ENCODE data around the gene ELOVL3. TPM values are rescaled to one million over a fixed set of nuclear protein-coding genes. Genes with fewer than 3 reads are reported as not detected.
"Not testable (repeated sequence)": the region's sequence is repeated elsewhere in the genome, so short reads cannot be mapped to it uniquely, and the experiment has no call there.

Gene ELOVL3
- total and polyA plus RNA-seq, 8 donors: 0.16 TPM; not detected in 7

DNA sequence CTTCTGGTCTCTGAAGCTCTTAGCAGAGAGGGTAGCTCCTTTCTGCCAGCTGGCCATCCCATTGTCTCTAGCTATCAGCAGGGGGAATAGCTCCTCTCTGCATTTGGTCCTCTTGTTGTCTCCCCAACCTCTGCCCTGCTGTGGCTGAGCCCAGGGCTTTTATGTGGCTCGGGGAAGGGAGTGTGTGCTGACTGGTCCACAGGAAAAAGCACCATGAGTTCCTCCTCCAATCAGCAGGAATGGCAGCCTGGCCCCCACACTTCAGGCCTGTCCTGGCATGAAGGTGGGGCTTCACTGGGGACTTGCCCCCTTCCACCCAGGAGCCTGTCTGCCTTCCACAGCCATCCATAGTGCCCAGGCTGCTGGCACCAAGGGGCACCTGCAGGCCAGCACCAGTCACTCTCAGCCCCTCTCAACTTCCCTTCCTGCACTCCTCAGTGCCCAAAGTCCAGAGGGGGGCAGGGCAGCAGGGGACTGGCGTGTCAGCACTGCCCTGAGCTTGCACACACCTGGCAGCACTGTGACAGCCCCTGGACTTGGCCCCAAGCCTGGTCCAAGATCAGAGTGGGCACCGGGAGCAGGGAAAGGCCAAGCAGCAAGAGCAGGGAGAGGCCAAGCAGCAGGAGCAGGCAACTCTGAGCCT, 37.7 kb upstream of the ELOVL3 start:
- TF ChIP-seq, protein P1, sequence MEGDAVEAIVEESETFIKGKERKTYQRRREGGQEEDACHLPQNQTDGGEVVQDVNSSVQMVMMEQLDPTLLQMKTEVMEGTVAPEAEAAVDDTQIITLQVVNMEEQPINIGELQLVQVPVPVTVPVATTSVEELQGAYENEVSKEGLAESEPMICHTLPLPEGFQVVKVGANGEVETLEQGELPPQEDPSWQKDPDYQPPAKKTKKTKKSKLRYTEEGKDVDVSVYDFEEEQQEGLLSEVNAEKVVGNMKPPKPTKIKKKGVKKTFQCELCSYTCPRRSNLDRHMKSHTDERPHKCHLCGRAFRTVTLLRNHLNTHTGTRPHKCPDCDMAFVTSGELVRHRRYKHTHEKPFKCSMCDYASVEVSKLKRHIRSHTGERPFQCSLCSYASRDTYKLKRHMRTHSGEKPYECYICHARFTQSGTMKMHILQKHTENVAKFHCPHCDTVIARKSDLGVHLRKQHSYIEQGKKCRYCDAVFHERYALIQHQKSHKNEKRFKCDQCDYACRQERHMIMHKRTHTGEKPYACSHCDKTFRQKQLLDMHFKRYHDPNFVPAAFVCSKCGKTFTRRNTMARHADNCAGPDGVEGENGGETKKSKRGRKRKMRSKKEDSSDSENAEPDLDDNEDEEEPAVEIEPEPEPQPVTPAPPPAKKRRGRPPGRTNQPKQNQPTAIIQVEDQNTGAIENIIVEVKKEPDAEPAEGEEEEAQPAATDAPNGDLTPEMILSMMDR (IDR thresholded peaks at IDR 0.05): no peak
- ATAC-seq: no peak

DNA sequence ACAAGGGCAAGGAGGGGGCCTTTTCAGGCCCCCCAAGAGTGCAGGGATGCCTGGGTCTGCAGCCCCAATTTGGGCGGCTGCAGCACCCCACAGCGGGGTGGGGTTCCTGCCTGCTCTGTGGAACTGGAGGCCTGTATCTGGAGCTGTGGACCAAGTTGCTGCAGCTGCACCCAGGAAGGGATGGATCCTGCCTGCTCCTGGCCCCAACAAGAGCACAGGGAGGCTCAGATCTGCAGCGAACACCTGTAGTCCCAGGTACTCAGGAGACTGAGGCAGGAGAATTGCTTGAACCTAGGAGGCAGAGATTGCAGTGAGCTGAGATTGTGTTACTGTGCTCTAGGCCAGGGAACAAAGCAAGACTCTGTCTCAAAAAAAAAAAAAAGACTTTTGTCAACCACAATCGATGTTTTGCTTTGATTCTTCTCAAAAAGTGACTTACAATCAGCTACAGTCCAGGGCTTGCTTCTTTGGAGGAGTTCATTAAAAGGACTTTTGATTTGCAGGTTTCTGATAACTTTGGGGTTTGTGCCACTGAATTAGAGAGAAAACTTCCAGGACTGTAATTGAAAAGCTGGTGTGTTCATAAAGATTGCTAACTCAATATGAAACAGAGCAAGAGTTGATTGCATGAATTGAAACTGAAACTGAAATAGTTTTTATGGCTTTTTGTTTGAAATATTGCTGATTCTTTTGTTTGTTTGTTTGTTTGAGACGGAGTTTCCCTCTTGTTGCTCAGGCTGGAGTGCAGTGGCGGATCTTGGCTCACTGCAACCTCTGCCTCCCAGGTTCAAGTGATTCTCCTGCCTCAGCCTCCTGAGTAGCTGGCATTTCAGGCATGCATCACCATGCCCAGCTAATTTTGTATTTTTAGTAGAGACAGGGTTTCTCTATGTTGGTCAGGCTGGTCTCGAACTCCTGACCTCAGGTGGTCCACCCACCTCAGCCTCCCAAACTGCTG, 36.9 kb upstream of the ELOVL3 start:
- FAIRE-seq; intact Hi-C loops (cut with DNase I); DNase-seq: not testable (repeated sequence)

More for the DNA sequence above, 37.7 kb upstream of the ELOVL3 start:
- H3K27me3 ChIP-seq: no peaks in the 10 kb centered on the region
- no peak overlapping the region for H3K4me3 ChIP-seq
- no peak overlapping the region for H3K27ac ChIP-seq
- 38 to 44% methylated on average over 3 of the region's 3 CpGs for WGBS, 2 donors
- intact Hi-C loops (cut with DNase I): no loop called here
- no peaks in the 10 kb centered on the region for H3K9me3 ChIP-seq
- DNase-seq: no peak
- FAIRE-seq: no peak
- H3K36me3 ChIP-seq: no peaks in the 10 kb centered on the region
- H3K4me1 ChIP-seq: no peaks in the 10 kb centered on the region

DNA sequence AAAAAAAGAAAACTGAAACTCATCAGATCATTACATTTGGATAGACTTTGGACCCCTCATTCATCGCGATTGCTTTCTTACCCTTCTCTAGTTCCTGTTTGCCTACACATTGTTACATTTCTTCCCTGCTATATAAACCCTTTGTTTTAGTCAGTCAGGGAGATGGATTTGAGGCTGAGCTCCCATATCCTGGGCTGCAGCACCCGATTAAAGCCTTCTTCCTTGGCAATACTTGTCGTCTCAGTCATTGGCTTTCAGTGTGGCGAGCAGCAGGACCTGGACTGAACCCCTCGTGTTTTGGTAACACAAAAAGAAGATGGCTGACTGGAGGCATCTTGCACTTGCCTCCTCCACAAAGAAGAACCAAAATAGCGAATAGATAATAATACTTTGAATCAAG, 34.1 kb upstream of the ELOVL3 start:
- ATAC-seq (no peak), DNase-seq (no peak), FAIRE-seq (no peak)
- Histone ChIP-seq H3K4me1 (no peaks in the 10 kb centered on the region), H3K4me3 (no peak overlapping the region), H3K27ac (no peak overlapping the region), H3K9me3 (no peaks in the 10 kb centered on the region), H3K27me3 (no peaks in the 10 kb centered on the region), H3K36me3 (no peaks in the 10 kb centered on the region)
- intact Hi-C loops (cut with DNase I): no loop called here
- TF ChIP-seq, protein P1 (IDR thresholded peaks at IDR 0.05): no peak
- WGBS, 2 donors: 70 to 75% methylated on average over 7 of the region's 7 CpGs

More for the DNA sequence above, 36.9 kb upstream of the ELOVL3 start:
- not testable (repeated sequence) for H3K9me3 ChIP-seq, H3K4me1 ChIP-seq, ATAC-seq, H3K36me3 ChIP-seq, H3K27ac ChIP-seq, H3K27me3 ChIP-seq, H3K4me3 ChIP-seq
- 70 to 76% methylated on average over 7 of the region's 7 CpGs for WGBS, 2 donors

DNA sequence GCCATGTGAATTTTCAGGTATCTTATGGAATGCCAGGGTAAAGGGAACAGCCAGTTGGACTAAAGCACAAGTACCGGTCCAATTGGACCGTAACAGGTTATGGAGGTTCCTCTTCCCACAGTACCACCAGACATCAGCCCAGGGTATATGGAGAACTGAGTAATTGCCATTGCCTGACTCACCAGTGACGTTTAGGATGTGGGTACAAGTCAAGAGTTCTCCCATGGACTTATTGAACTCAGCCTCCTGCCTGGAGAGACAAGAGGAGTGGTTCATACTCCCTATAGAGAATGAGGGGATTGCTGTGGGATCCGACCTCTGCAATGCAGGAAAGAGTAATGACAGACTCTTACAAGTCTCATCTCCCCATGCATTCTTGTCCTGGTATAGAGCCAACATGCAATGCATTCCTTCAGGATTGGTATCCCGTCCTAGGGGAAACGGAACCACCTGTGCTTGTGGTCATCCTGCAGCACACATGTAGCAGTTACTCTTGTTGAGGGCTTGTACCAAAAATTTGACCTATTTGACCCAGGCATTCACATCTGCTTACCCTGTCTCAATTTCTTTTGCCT, 30.7 kb upstream of the ELOVL3 start:
- no peak overlapping the region for H3K27ac ChIP-seq
- FAIRE-seq: no peak
- no peak for ATAC-seq
- H3K9me3 ChIP-seq: no peaks in the 10 kb centered on the region
- H3K27me3 ChIP-seq: no peaks in the 10 kb centered on the region
- no peaks in the 10 kb centered on the region for H3K36me3 ChIP-seq
- TF ChIP-seq, protein P1 (IDR thresholded peaks at IDR 0.05): no peak
- no peak overlapping the region for H3K4me3 ChIP-seq
- no peak for DNase-seq
- intact Hi-C loops (cut with DNase I): no loop called here
- no peaks in the 10 kb centered on the region for H3K4me1 ChIP-seq
- WGBS, 2 donors: 76 to 82% methylated on average over 6 of the region's 6 CpGs

DNA sequence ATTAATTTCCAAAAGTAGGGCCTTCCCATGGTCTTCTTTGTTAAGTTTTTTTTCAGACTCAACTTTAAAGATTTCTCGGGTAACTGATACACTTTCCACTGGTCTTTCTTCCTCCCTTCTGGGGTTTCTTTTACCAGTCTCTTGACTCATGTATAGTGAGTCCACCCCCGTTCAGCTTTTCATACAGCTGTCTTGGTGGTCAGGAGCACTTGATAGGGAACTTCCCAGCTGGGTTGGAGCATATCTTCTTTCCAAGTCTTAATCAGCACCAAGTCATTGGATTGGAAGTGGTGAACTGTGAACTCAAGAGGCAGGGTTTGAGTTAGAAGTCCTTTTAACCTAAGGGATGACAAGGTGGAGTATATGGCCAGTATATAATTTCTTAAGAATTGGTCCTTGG, 29.2 kb upstream of the ELOVL3 start:
- TF ChIP-seq, protein P1 (IDR thresholded peaks at IDR 0.05): no peak
- no peaks in the 10 kb centered on the region for H3K27me3 ChIP-seq
- 73 to 74% methylated on average over 2 of the region's 2 CpGs for WGBS, 2 donors
- no peak overlapping the region for H3K4me3 ChIP-seq
- intact Hi-C loops (cut with DNase I): no loop called here
- H3K27ac ChIP-seq: no peak overlapping the region
- no peaks in the 10 kb centered on the region for H3K36me3 ChIP-seq
- DNase-seq (no peak), FAIRE-seq (no peak), ATAC-seq (no peak)
- H3K4me1 ChIP-seq: no peaks in the 10 kb centered on the region
- no peaks in the 10 kb centered on the region for H3K9me3 ChIP-seq

Measured in pancreas (tissue), 10 donors.